SK-N-SH (cell line): ENCODE results near the gene LPP. TPM values are rescaled to one million over a fixed set of nuclear protein-coding genes. Genes with fewer than 3 reads are reported as not detected.

Experiments
- CTCF ChIA-PET: fragments of 300-600, 350-600 bp; formaldehyde crosslinking; extraction: SDS; loops from one replicate; lab custom pipeline; 2021; lab: Yijun Ruan, JAX
- POLR2A ChIA-PET: fragments of 350-600 bp; sonication (Branson Sonifier 250); formaldehyde crosslinking; extraction: SDS; loops from one replicate; lab custom pipeline; 2020; ENCODE audit warnings: antibody characterized with exemption, inconsistent platforms; lab: Yijun Ruan, JAX
- DNase-seq: peaks from one replicate; pipeline ENCODE4 v3.0.0; 2012
- H2AFZ ChIP-seq: fragments of 200-600 bp; sonication (generic); 2 replicates; pipeline ENCODE4 v1.8.1; 2016; ENCODE audit warnings: antibody characterized with exemption, mild to moderate bottlenecking, low read depth
- H3F3A ChIP-seq: fragments of 200-600 bp; sonication (generic); replicated peaks from 2 replicates; pipeline ENCODE3; 2016; ENCODE audit warnings: antibody characterized with exemption, mild to moderate bottlenecking; ENCODE audit not compliant: insufficient read depth
- H3K27ac ChIP-seq, 2 experiments: fragments of 200-500 bp in 1 of 2; fragments of 200-600 bp in 1 of 2; sonication (Bioruptor generic) in 1 of 2; sonication (generic), shearing (Covaris generic) in 1 of 2; 2 replicates each; pipeline versions ENCODE4 v1.5.1 to v1.6.1; 2014 to 2016; ENCODE audit warnings: low read depth in 2 of 2, inconsistent platforms in 1 of 2, low read length in 1 of 2, mild to moderate bottlenecking in 1 of 2, mixed read lengths in 1 of 2
- H3K27me3 ChIP-seq: fragments of 200-600 bp; sonication (generic), shearing (Covaris generic); 2 replicates; pipeline ENCODE4 v1.6.1; 2016; ENCODE audit warnings: mixed run types; ENCODE audit not compliant: insufficient read depth
- H3K36me3 ChIP-seq, 2 experiments: fragments of 200-500 bp in 1 of 2; fragments of 200-600 bp in 1 of 2; sonication (Bioruptor generic) in 1 of 2; sonication (generic) in 1 of 2; replicated peaks in 1 of 2; 2 replicates each; pipeline versions ENCODE3 to v1.5.1; 2014 to 2016; ENCODE audit warnings: low read length in 1 of 2, mild to moderate bottlenecking in 1 of 2; ENCODE audit not compliant: insufficient read depth in 2 of 2, control insufficient read depth in 1 of 2
- H3K4me1 ChIP-seq, 2 experiments: fragments of 200-500 bp in 1 of 2; fragments of 200-600 bp in 1 of 2; sonication (Bioruptor generic) in 1 of 2; sonication (generic), shearing (Covaris generic) in 1 of 2; 2 replicates each; pipeline versions ENCODE4 v1.5.1 to v1.6.1; 2014 to 2016; ENCODE audit warnings: low read depth in 1 of 2, low read length in 1 of 2, mixed run types in 1 of 2; ENCODE audit not compliant: insufficient read depth in 2 of 2, control insufficient read depth in 1 of 2
- H3K4me2 ChIP-seq: fragments of 200-600 bp; sonication (generic), shearing (Covaris generic); 2 replicates; pipeline ENCODE4 v1.6.1; 2017; ENCODE audit warnings: mixed run types
- H3K4me3 ChIP-seq, 2 experiments: fragments of 200-500 bp in 1 of 2; fragments of 200-600 bp in 1 of 2; sonication (Bioruptor generic) in 1 of 2; sonication (generic), shearing (Covaris generic) in 1 of 2; 2 replicates each; pipeline versions ENCODE4 v1.5.1 to v1.8.1; 2014 to 2016; ENCODE audit warnings: low read depth in 2 of 2, inconsistent platforms in 1 of 2, low read length in 1 of 2, mild to moderate bottlenecking in 1 of 2, mixed read lengths in 1 of 2, moderate library complexity in 1 of 2
- H3K79me2 ChIP-seq: fragments of 200-600 bp; sonication (generic); 2 replicates; pipeline ENCODE4 v1.8.1; 2017; ENCODE audit warnings: mild to moderate bottlenecking; ENCODE audit not compliant: insufficient read depth
- H3K9ac ChIP-seq: fragments of 200-600 bp; sonication (generic); 2 replicates; pipeline ENCODE4 v1.6.1; 2017; ENCODE audit warnings: mixed run types
- H3K9me2 ChIP-seq: fragments of 200-600 bp; sonication (generic); 2 replicates; pipeline ENCODE4 v1.6.1; 2017; ENCODE audit warnings: mixed run types
- H3K9me3 ChIP-seq: fragments of 200-600 bp; sonication (generic); 2 replicates; pipeline ENCODE4 v1.6.1; 2017; ENCODE audit warnings: mixed run types, mild to moderate bottlenecking, moderate library complexity
- H4K20me1 ChIP-seq: fragments of 200-600 bp; sonication (generic); 2 replicates; pipeline ENCODE4 v1.6.1; 2017; ENCODE audit warnings: mild to moderate bottlenecking, mixed run types; ENCODE audit not compliant: insufficient read depth
- CTCF ChIP-seq: fragments of 200-600 bp; sonication (generic); IDR thresholded peaks from 2 replicates; pipeline ENCODE4 v1.6.1; 2017; ENCODE audit warnings: antibody characterized with exemption, mild to moderate bottlenecking, moderate library complexity
- RFX5 ChIP-seq: IDR thresholded peaks from 2 replicates; pipeline ENCODE4 v1.6.1; 2012; ENCODE audit warnings: mild to moderate bottlenecking, improper control_type of control experiment, low read length
- SIN3A ChIP-seq: IDR thresholded peaks from 2 replicates; pipeline ENCODE4 v1.6.1; 2012; ENCODE audit warnings: low read depth, mild to moderate bottlenecking, low read length, moderate library complexity, borderline replicate concordance
- SMC3 ChIP-seq: IDR thresholded peaks from 2 replicates; pipeline ENCODE4 v1.6.1; 2012; ENCODE audit warnings: low read depth, low read length, improper control_type of control experiment
- TEAD4 ChIP-seq: IDR thresholded peaks from 2 replicates; pipeline ENCODE4 v1.4.0; 2012; ENCODE audit warnings: mild to moderate bottlenecking, borderline replicate concordance; ENCODE audit not compliant: insufficient read depth
- YY1 ChIP-seq: IDR thresholded peaks from 2 replicates; pipeline ENCODE4 v1.4.0; 2012; ENCODE audit warnings: low read depth, mild to moderate bottlenecking
- ZBTB33 ChIP-seq: IDR thresholded peaks from 2 replicates; pipeline ENCODE4 v1.4.0; 2012; ENCODE audit warnings: low read depth, borderline replicate concordance
- WGBS: methylation state at CpG from one replicate; pipeline ENCODE4 v1.1.6; 2017; ENCODE audit warnings: low lambda C conversion rate; 5-methylcytosine and 5-hydroxymethylcytosine counted together
- polyA plus RNA-seq, 3 experiments: library from polyadenylated mRNA; depleted of rRNA; stranded (reverse); fragments of >200 nt; gene quantifications; 2 replicates each; pipeline ENCODE4 v1.2.3, GENCODE V29; 2012

Gene LPP
- polyA plus RNA-seq, 1 of the 3 experiments (the other 2 are of a cell fraction): 6.6 TPM

GRCh38 chr3:188518416-188518815 lies 364.5 kb downstream of the LPP start:
- Histone ChIP-seq H3K79me2 (peaks cover 43% of the 10 kb centered on the region), H3K27me3 (no peaks in the 10 kb centered on the region)
- POLR2A ChIA-PET: no interaction called here
- 84% methylated on average over 2 of the region's 2 CpGs for WGBS
- TF ChIP-seq SMC3 (no peak), YY1 (no peak), ZBTB33 (no peak), RFX5 (no peak), SIN3A (no peak)
- TF ChIP-seq, all 33 proteins: peak for 0
- no peak overlapping the region for H3K27ac ChIP-seq
- H3K36me3 ChIP-seq: no peaks in the 10 kb centered on the region
- no peak overlapping the region for H3K4me2 ChIP-seq
- no peaks in the 10 kb centered on the region for H4K20me1 ChIP-seq
- no peaks in the 10 kb centered on the region for H3K9me2 ChIP-seq
- CTCF ChIA-PET: interaction anchor here (1.3 kb wide), 1 partner anchor 17 kb away, joined by 3 read pairs; no protein-coding TSS in a partner anchor
- no peaks in the 10 kb centered on the region for H3F3A ChIP-seq
- no peak overlapping the region for H3K4me3 ChIP-seq
- peaks cover 0 to 19% of the 10 kb centered on the region in 2 experiments; a peak in 1 of 4 replicates for H3K4me1 ChIP-seq
- H2AFZ ChIP-seq: no peak overlapping the region
- H3K9ac ChIP-seq: no peak overlapping the region
- H3K9me3 ChIP-seq: no peaks in the 10 kb centered on the region
- DNase-seq: no peak

- no peak overlapping the region for H3K9ac ChIP-seq
- CTCF ChIA-PET: interaction anchor here (1.0 kb wide), 1 partner anchor 28 kb away, joined by 3 read pairs; no protein-coding TSS in a partner anchor
- no peak overlapping the region for H3K4me3 ChIP-seq
- H3K4me1 ChIP-seq: peaks cover 0 to 15% of the 10 kb centered on the region in 2 experiments; a peak in 1 of 4 replicates
- no peaks in the 10 kb centered on the region for H3K9me3 ChIP-seq
- TF ChIP-seq TEAD4 (no peak), CTCF (no peak)
- POLR2A ChIA-PET: no interaction called here
- no peak overlapping the region for H2AFZ ChIP-seq
- H3K27me3 ChIP-seq: no peaks in the 10 kb centered on the region
- no peaks in the 10 kb centered on the region for H3K36me3 ChIP-seq
- no peaks in the 10 kb centered on the region for H3K9me2 ChIP-seq
- DNase-seq: no peak
- WGBS: 70% methylated on average over 6 of the region's 6 CpGs
- no peak overlapping the region for H3K4me2 ChIP-seq
- no peaks in the 10 kb centered on the region for H4K20me1 ChIP-seq
- no peak overlapping the region for H3K27ac ChIP-seq
- no peaks in the 10 kb centered on the region for H3F3A ChIP-seq
- H3K79me2 ChIP-seq: peaks cover 43% of the 10 kb centered on the region
Measured at GRCh38 chr3:188518835-188519452, 365.0 kb downstream of the LPP start.
